ENCODE results near the gene CEP135. TPM values are rescaled to one million over a fixed set of nuclear protein-coding genes. Genes with fewer than 3 reads are reported as not detected.

Gene CEP135
- total RNA-seq, 1 experiment from 2014 or later: 19.1 TPM

DNA sequence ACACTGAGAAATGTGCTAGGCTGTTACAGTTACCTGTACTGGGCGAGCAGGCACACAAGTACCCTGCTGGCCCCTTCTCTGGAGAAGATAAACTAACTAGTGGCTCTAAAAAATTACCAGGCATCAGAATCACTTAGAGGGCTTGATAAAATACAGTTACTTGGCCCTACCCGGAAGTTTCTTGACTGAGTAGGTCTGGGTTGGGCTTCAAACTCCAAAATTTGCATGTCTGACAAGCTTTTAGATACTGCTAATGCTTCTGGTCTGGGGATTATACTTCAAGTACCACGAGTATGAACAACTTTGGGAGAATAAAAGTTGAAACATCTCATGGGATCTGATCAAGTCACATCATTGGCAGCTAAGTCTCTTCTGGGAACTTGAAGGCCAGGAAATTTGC, 30.8 kb downstream of the CEP135 start:
- H3K27me3 ChIP-seq (ENCODE audit: low read length): no peaks in the 10 kb centered on the region
- no peaks in the 10 kb centered on the region for H3K4me1 ChIP-seq (ENCODE audit: insufficient read depth, low read length)
- H2AFZ ChIP-seq (ENCODE audit: low read length): no peak overlapping the region
- H3K9me2 ChIP-seq (replicated peaks; ENCODE audit: low read length): no peaks in the 10 kb centered on the region
- ChIA-PET POLR2A (ENCODE audit: unreplicated experiment) (interaction anchor here (0.5 kb wide), 1 partner anchor 50 kb away, joined by 5 read pairs; no protein-coding TSS in a partner anchor), CTCF (no interaction called here)
- ATAC-seq (no peak), DNase-seq (no peak)
- no peaks in the 10 kb centered on the region for H3K79me2 ChIP-seq (ENCODE audit: low read length)
- no peak overlapping the region for H3K4me2 ChIP-seq (ENCODE audit: low read length)
- H3K27ac ChIP-seq (ENCODE audit: low read length): no peak overlapping the region
- no peaks in the 10 kb centered on the region for H3K9me3 ChIP-seq (ENCODE audit: low read length)
- intact Hi-C loops (cut with micrococcal nuclease): no loop called here
- no TSS peak for BruUV-seq (replicated peaks)
- H3K4me3 ChIP-seq (ENCODE audit: low read length): no peak overlapping the region
- no peaks in the 10 kb centered on the region for H4K20me1 ChIP-seq (ENCODE audit: low read length)
- TF ChIP-seq EZH2 (IDR thresholded peaks at IDR 0.05; ENCODE audit: low read length, unreplicated experiment) (no peak), EZH2phosphoT487 (IDR thresholded peaks at IDR 0.05; ENCODE audit: borderline replicate concordance, low read length) (no peak)
- TF ChIP-seq, protein P1, sequence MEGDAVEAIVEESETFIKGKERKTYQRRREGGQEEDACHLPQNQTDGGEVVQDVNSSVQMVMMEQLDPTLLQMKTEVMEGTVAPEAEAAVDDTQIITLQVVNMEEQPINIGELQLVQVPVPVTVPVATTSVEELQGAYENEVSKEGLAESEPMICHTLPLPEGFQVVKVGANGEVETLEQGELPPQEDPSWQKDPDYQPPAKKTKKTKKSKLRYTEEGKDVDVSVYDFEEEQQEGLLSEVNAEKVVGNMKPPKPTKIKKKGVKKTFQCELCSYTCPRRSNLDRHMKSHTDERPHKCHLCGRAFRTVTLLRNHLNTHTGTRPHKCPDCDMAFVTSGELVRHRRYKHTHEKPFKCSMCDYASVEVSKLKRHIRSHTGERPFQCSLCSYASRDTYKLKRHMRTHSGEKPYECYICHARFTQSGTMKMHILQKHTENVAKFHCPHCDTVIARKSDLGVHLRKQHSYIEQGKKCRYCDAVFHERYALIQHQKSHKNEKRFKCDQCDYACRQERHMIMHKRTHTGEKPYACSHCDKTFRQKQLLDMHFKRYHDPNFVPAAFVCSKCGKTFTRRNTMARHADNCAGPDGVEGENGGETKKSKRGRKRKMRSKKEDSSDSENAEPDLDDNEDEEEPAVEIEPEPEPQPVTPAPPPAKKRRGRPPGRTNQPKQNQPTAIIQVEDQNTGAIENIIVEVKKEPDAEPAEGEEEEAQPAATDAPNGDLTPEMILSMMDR (conservative IDR thresholded peaks at IDR 0.05; ENCODE audit: low read depth, low read length): no peak
- no peaks in the 10 kb centered on the region for H3F3A ChIP-seq (ENCODE audit: low read length, unreplicated experiment)
- no peak overlapping the region for H3K9ac ChIP-seq (ENCODE audit: low read length)
- H3K36me3 ChIP-seq (ENCODE audit: low read depth, low read length): peaks cover 14% of the 10 kb centered on the region; the same call in 1 of the 2 replicates

DNA sequence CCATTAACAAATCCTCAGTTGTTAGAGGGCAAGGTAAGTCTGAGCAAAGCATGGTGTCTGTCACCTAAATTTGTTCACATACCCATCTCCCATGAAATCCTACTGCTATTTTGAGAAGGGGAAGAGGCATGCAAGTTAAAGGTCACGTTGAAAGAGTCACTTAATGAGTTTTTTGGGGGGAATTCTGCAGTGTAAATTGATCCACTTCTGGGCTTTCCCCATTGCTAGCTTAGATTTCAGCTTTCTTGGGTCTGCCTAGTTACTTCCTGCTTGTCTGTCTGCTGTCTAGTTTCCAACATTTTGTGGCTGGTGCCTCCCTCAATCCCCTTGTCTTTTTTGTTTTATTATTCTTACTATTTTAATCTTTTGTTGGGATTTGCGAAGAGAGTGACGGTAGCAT, 32.0 kb downstream of the CEP135 start:
- no peak overlapping the region for H3K4me2 ChIP-seq (ENCODE audit: low read length)
- no peak overlapping the region for H2AFZ ChIP-seq (ENCODE audit: low read length)
- ChIA-PET CTCF (no interaction called here), POLR2A (ENCODE audit: unreplicated experiment) (no interaction called here)
- H3K79me2 ChIP-seq (ENCODE audit: low read length): no peaks in the 10 kb centered on the region
- H3K9me2 ChIP-seq (replicated peaks; ENCODE audit: low read length): no peaks in the 10 kb centered on the region
- no peak overlapping the region for H3K9ac ChIP-seq (ENCODE audit: low read length)
- no peak overlapping the region for H3K27ac ChIP-seq (ENCODE audit: low read length)
- H4K20me1 ChIP-seq (ENCODE audit: low read length): no peaks in the 10 kb centered on the region
- peaks cover 11% of the 10 kb centered on the region; the same call in 1 of the 2 replicates for H3K36me3 ChIP-seq (ENCODE audit: low read depth, low read length)
- no peak overlapping the region for H3K4me3 ChIP-seq (ENCODE audit: low read length)
- no peak for ATAC-seq
- TF ChIP-seq, protein P1 (conservative IDR thresholded peaks at IDR 0.05; ENCODE audit: low read depth, low read length): no peak
- TF ChIP-seq EZH2phosphoT487 (IDR thresholded peaks at IDR 0.05; ENCODE audit: borderline replicate concordance, low read length) (no peak), EZH2 (IDR thresholded peaks at IDR 0.05; ENCODE audit: low read length, unreplicated experiment) (no peak)
- intact Hi-C loops (cut with micrococcal nuclease): no loop called here
- DNase-seq: no peak
- H3K9me3 ChIP-seq (ENCODE audit: low read length): no peaks in the 10 kb centered on the region
- H3K4me1 ChIP-seq (ENCODE audit: insufficient read depth, low read length): no peaks in the 10 kb centered on the region
- no peaks in the 10 kb centered on the region for H3F3A ChIP-seq (ENCODE audit: low read length, unreplicated experiment)
- H3K27me3 ChIP-seq (ENCODE audit: low read length): no peaks in the 10 kb centered on the region
- BruUV-seq (replicated peaks): no TSS peak

DNA sequence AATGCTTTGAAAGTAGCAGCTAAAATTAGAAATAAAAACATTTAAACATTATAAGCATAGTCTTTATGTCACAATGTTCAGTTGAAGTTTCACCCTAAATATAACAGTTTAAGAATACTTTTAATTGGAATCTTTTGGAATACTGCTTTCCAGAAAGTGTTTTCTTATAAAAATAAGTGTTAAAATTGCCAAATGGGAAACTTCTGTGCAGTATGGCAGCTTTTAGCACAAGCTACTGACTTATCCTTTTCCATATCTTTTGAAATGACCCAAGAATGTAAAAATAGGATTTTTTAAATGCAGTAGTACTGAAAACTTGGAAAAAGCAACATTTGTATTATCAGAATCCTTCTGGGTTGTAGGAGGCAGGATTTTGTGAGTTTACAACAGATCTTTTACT, 34.2 kb downstream of the CEP135 start:
- no peaks in the 10 kb centered on the region for H3K4me1 ChIP-seq (ENCODE audit: insufficient read depth, low read length)
- POLR2A ChIA-PET (ENCODE audit: unreplicated experiment): no interaction called here
- H3K27ac ChIP-seq (ENCODE audit: low read length): no peak overlapping the region
- DNase-seq: no peak
- no peak for TF ChIP-seq EZH2phosphoT487 (IDR thresholded peaks at IDR 0.05; ENCODE audit: borderline replicate concordance, low read length)
- no peak for TF ChIP-seq EZH2 (IDR thresholded peaks at IDR 0.05; ENCODE audit: low read length, unreplicated experiment)
- TF ChIP-seq, protein P1 (conservative IDR thresholded peaks at IDR 0.05; ENCODE audit: low read depth, low read length): no peak
- H3K4me3 ChIP-seq (ENCODE audit: low read length): no peak overlapping the region
- CTCF ChIA-PET: no interaction called here
- H2AFZ ChIP-seq (ENCODE audit: low read length): no peak overlapping the region
- no peaks in the 10 kb centered on the region for H3K9me2 ChIP-seq (replicated peaks; ENCODE audit: low read length)
- H4K20me1 ChIP-seq (ENCODE audit: low read length): no peaks in the 10 kb centered on the region
- ATAC-seq: no peak
- no peak overlapping the region for H3K9ac ChIP-seq (ENCODE audit: low read length)
- no TSS peak for BruUV-seq (replicated peaks)
- intact Hi-C loops (cut with micrococcal nuclease): no loop called here
- peaks cover 11% of the 10 kb centered on the region; the same call in 1 of the 2 replicates for H3K36me3 ChIP-seq (ENCODE audit: low read depth, low read length)
- H3K79me2 ChIP-seq (ENCODE audit: low read length): no peaks in the 10 kb centered on the region
- no peaks in the 10 kb centered on the region for H3K9me3 ChIP-seq (ENCODE audit: low read length)
- no peaks in the 10 kb centered on the region for H3K27me3 ChIP-seq (ENCODE audit: low read length)
- no peak overlapping the region for H3K4me2 ChIP-seq (ENCODE audit: low read length)
- H3F3A ChIP-seq (ENCODE audit: low read length, unreplicated experiment): no peaks in the 10 kb centered on the region

Data from PC-3 (cell line).